ENCODE data around the gene NPR2.

Gene NPR2

GRCh38 chr9:35766997-35767396 is 24.4 kb upstream of the NPR2 start:
- DNase-seq: no peak

DNA sequence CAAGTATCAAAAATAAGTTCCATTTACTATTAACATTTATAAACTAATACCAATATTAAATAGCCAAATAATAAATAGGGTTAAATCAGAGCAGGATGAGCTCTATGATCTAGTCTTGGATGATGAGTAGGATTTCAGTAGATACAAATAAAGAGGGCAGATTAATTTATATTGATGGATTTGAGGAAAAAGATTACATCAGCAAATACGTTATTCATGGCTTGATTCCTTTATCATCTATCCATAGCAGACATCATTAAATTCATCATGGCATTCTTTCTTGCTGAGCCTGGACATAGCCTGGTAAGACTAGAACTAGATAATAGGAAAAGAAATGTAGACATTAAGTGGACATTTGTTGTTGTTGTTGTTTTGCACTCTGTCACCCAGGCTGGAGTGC is 23.9 kb upstream of the NPR2 start:
- no peak for DNase-seq

DNA sequence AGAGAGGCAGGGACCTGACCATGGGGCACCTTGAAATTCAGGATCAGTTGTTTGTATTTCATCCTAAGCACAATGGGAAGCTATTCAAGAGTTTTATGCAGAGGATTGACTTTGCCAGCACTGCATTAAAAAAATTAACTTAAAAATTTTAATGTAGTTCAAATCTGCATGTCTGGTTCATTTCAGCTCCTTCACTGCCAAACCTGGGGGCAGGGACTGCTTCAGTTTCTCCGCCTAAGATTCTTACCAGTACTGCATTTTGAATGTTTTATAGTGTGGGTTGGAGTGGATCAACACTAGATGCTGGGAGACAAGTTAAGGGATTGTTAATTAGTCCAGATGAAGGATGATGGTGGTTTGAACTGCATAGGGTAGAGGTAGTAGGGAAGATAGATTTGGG is 21.6 kb upstream of the NPR2 start:
- DNase-seq: no peak

- DNase-seq: no peak
Observed at GRCh38 chr9:35771075-35771433, 20.3 kb upstream of the NPR2 start.

DNA sequence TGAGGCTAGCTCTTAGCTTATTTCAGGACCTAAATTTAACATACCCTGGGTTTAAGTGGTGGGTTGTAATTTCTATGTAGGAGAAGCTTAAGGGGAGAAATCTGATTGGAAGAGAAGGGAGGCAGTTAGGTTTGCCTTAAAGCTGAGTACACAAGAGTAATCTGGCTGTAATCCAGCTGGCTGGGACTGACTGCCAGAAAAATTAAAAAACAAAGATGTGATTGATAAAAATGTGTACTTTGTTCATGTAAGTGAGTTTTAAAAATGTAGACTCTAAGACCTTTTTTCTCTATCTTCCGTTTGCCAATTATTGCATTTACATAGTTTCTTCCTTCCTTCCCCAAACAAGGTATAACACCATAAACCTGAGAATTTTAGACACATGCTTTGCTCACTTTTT is 19.9 kb upstream of the NPR2 start:
- no peak for DNase-seq

DNA sequence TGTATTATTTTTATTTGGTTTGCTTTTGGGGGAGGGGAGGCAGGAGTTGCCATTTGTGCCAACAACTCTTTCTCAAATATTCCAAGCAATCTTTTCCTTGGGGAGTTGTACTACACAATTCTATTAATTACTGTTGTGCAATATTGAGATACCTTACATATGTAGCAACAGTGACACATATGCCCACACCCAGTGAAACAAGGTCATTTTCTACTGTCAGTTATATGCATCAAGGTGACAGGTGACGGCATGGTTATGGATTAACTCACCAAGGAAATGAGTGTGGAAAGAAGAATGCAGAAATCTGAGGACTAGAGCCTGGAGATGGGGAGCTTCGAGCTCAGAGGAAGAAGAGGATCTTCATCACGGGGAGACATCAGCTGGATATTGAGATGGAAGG is 19.4 kb upstream of the NPR2 start:
- DNase-seq: no peak

GRCh38 chr9:35774907-35775635 is 16.3 kb upstream of the NPR2 start:
- no peak for DNase-seq

DNA sequence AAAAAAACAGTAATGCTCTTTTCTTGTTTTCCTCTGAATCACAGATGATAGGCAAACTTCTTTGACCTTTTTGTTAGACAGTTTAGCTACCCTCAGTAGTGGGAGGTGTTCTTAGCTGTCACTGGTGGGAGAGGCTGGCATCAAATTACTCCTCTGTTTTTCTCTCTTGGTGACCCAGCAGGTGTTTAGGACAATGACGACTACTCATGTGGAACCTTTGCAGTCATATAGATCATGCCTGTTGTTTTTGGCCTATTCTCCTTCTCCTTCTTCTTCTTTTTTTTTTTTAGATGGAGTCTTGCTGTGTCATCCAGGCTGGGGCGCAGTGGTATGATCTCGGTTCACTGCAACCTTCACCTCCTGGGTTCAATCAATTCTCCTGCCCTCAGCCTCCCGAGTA is 15.4 kb upstream of the NPR2 start:
- no peak for DNase-seq

- DNase-seq: no peak
Observed at GRCh38 chr9:35778496-35778895, 12.9 kb upstream of the NPR2 start.

GRCh38 chr9:35781066-35781465 is 10.3 kb upstream of the NPR2 start:
- DNase-seq: no peak

GRCh38 chr9:35783418-35783817 is 8.0 kb upstream of the NPR2 start:
- DNase-seq: no peak

GRCh38 chr9:35789541-35789940 is 1.9 kb upstream of the NPR2 start:
- DNase-seq: no peak

- DNase-seq: no peak
Observed at GRCh38 chr9:35790025-35790384, 1.4 kb upstream of the NPR2 start.

- DNase-seq: no peak
Observed at GRCh38 chr9:35790385-35791296, 750 bp upstream of the NPR2 start.

DNA sequence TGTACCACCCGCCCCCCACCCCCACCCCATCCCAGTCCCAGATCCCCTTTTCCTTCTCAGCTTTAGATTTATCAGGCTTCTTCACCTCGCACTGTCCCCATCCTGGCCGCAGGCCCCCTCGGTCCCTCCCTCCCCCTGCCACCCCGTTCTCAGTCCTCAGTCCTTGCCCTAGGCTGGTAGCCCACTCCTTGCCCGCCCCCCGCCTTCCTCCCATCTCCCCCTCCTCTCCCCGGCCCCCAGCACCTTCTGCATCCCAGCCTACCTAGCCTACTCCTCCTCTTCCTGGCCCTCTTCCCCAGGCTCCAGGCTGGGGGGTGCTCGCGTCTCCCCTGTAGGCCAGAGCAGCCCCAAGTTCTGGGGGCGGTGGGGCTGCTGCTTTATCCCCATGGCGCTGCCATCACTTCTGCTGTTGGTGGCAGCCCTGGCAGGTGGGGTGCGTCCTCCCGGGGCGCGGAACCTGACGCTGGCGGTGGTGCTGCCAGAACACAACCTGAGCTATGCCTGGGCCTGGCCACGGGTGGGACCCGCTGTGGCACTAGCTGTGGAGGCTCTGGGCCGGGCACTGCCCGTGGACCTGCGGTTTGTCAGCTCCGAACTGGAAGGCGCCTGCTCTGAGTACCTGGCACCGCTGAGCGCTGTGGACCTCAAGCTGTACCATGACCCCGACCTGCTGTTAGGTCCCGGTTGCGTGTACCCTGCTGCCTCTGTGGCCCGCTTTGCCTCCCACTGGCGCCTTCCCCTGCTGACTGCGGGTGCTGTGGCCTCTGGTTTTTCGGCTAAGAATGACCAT is 828 bp downstream of the NPR2 start:
- DNase-seq: no peak

- DNase-seq: no peak
Observed at GRCh38 chr9:35792826-35793225, 1.4 kb downstream of the NPR2 start.

GRCh38 chr9:35793461-35793860 is 2.1 kb downstream of the NPR2 start:
- no peak for DNase-seq

DNA sequence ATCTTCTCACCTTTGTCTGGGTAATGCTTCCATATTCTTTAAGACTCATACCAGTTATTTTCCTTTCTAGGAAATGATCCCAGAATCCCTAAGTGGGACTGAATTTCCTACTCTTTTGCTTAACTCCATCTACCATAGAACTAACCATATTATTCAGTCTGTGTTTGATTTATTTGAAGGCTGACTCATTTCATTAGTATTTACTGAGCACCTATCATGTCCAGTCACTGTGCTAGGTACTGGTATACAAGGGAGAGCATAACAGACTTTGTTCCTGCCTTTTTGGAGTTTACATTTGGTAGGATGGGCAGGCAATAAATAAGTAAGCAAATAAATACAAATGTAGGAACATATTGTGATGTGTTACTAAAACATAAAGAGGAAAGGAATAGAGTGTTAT is 4.3 kb downstream of the NPR2 start:
- DNase-seq: no peak

DNA sequence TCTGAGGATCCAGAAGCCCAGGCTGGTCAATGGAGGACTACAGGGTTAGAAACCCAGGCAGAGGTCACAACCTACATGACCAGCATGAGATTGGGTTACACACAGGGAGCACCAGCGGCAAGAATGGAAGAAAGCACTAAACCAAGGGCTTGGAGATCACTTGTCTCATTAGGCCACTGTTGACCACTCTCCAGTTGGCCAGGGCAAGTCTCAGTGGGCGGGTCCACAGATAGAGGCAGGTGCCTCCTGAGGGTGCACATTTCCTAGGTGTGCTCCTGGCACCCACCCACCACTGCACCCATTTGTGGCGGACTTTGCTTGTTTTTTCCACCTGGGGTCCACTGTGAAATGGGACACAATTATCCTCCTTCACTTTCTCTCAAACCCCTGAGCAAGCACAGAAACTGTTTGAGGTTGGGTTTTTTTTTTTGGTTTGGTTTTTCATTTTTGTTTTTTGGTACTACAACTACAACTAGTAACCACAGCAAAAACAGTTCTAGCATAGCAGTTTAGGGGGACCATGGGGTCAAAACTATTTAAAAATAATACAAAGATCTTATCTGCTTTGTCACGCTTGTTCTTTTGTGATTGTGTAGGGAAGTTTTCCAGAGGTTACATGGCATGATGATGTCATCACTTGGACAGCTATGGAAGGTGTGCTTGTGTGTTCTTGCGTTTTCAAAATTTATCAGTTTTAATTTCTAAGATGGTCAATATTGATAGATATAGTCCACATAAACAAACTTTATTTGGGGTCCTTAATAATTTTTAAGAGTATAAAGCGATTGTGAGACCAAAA is 6.1 kb downstream of the NPR2 start:
- DNase-seq: no peak

DNA sequence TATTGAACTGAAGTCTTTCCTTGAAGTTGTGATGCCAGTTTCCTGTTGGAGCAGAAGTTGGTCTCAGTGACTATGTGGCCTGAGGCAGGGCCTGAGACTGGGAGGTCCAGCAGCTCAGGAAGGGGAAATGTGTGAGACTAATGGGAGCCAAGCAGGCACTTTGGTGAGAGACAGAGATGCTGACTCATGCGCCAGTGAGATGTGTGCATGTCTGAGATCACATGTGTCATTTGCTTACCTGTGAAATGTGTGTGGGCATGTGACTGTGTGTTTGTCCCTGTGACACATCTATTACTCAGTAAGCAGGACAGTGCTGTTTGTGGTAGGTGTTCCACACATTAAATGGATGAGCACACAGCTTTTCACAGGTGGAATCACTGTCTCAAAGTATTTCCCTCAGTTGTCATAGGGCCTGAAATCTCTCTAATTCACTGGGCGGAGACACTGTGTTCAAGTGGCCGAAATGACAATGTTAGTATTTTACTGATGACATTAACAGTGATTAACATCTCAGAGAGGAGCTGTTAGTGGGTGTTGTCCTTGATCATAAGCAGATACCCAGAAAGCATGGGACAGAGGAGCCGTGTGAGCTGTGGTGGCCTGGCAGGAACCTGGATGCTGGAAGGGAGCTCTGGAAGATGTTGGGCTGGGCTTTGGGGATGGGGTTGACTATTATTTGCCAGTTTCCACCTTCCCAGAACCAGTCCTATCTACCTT is 7.4 kb downstream of the NPR2 start:
- peak; percentile 70 for DNase-seq

DNA sequence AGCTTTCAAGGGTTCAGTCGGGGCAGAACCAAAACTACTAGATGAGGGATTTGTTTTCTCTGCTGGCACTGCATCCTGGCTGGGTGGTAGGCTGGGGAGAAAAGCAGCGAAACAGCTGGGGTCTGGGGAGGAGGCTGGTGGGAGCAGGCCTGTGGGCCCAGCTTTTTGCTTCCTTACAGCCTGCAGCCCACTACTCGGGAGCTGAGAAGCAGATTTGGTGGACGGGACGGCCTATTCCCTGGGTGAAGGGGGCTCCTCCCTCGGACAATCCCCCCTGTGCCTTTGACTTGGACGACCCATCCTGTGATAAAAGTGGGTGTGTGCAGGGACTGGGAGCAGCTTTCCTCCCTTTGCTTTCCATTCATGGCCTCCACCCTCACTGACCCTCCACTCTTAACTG is 9.1 kb downstream of the NPR2 start:
- no peak for DNase-seq
